Measurements from ENCODE around the gene TMEM144.

Gene TMEM144

DNA sequence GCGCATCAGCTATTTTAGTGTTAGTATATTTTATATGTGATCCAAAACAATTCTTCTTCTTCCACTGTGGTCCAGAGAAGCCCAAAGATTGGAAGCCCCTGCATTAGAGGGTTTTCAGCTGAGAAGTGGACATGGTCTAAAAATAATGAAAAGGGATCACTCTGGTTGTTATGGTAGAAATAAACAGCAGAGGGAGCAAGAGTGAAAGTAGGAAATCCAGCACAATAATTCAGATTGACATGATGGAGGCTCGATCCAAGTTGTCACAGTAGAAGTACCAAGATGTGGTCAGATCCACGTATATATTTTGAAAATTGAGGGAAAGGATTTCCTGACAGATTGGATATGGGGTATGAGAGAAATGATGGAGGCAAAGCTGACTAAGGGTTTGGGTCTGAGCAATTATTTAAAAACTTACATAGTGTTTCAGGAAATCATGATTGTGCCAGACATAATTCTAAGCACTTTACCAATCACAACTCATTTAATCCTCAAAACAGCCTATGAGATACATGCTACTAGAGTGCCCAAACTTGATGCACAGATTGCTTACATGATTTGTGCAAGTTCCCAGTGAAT lies 17.0 kb upstream of the TMEM144 start:
- DNase-seq (ENCODE audit: insufficient read length) = no peak
- FAIRE-seq = no peak
- TF ChIP-seq POLR2AphosphoS5 (IDR thresholded peaks at IDR 0.05; ENCODE audit: low read depth, low read length) (no peak), TAF1 (IDR thresholded peaks at IDR 0.05; ENCODE audit: borderline replicate concordance, low read depth, low read length) (no peak), POLR2A (IDR thresholded peaks at IDR 0.05; ENCODE audit: low read depth, low read length) (no peak)

GRCh38 chr4:158195297-158195696 lies 15.0 kb upstream of the TMEM144 start:
- TF ChIP-seq POLR2AphosphoS5 (IDR thresholded peaks at IDR 0.05; ENCODE audit: low read depth, low read length) = no peak
- DNase-seq (ENCODE audit: insufficient read length) (no peak), FAIRE-seq (no peak)

DNA sequence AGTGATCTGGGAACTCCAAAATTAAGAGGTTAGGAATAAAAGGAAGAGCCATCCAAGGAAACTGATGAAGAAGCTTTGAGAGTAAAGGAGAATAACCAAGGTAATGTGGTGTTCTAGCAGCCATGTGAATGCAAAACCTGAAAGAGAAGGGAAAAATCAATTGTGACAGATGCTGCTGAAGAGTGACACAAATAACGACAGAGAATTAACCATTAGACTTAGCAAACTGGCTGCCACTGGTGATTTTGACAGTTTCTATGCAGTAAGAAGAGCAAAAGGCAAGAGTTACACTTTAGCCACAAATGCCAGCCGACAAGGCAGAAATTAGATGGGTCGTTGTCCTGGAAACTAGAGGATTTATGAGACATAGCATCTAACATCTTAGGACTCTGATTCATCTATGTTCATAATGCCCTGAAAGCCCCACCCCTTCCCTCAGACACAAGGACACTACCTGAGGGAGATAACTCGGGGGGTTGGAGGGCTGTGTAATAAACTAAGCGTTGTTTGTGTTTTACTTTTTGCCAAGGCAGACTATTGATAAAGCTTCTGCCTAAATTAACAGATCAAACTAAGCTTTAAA lies 13.0 kb upstream of the TMEM144 start:
- FAIRE-seq = no peak
- TF ChIP-seq POLR2AphosphoS5 (IDR thresholded peaks at IDR 0.05; ENCODE audit: low read depth, low read length) = no peak
- no peak for TF ChIP-seq TAF1 (IDR thresholded peaks at IDR 0.05; ENCODE audit: borderline replicate concordance, low read depth, low read length)
- TF ChIP-seq POLR2A (IDR thresholded peaks at IDR 0.05; ENCODE audit: low read depth, low read length) = no peak
- DNase-seq (ENCODE audit: insufficient read length) = no peak

- FAIRE-seq (no peak), DNase-seq (ENCODE audit: insufficient read length) (no peak)
- TF ChIP-seq TAF1 (IDR thresholded peaks at IDR 0.05; ENCODE audit: borderline replicate concordance, low read depth, low read length) (no peak), POLR2A (IDR thresholded peaks at IDR 0.05; ENCODE audit: low read depth, low read length) (no peak), POLR2AphosphoS5 (IDR thresholded peaks at IDR 0.05; ENCODE audit: low read depth, low read length) (no peak)
Observed at GRCh38 chr4:158200214-158200613, 10.1 kb upstream of the TMEM144 start.

DNA sequence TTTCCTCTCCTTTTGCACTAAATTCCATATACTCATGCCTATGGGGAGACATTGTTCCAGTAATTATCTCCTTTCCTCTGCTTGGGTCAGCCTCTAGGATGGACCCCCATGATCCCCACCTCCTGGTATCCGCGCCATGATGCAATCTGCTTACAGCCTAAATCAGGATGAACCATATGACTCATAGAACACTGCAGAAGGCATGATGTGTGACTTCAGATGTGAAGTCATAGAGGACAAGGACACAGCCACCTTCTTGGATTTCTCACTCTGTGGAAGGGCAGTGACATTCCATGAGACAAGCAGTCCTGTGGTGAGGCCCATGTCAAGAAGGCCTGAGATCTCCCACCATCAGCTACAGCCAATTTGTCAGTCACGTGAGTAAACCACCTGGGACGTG lies 9.0 kb upstream of the TMEM144 start:
- DNase-seq (ENCODE audit: insufficient read length) = no peak
- FAIRE-seq = no peak
- TF ChIP-seq POLR2AphosphoS5 (IDR thresholded peaks at IDR 0.05; ENCODE audit: low read depth, low read length) = no peak
- no peak for TF ChIP-seq TAF1 (IDR thresholded peaks at IDR 0.05; ENCODE audit: borderline replicate concordance, low read depth, low read length)
- no peak for TF ChIP-seq POLR2A (IDR thresholded peaks at IDR 0.05; ENCODE audit: low read depth, low read length)

DNA sequence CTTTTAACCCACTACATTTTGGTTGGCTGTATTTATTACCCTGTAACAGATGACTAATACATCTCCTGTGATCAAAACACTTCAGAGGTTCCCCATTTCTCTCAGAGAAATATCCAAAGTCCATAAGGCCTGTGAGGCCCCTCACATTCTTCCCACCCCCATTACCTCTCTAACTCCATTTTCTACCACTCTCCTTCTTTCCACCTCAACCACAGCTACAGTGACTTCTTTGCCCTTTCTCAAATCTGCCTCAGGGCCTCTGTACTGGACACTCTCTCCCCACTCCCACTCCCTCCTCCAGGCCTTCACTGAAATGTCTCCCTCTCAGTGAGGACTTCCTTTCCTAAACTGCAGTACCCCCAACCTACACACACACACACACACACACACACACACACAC lies 8.4 kb upstream of the TMEM144 start:
- no peak for TF ChIP-seq TAF1 (IDR thresholded peaks at IDR 0.05; ENCODE audit: borderline replicate concordance, low read depth, low read length)
- TF ChIP-seq POLR2AphosphoS5 (IDR thresholded peaks at IDR 0.05; ENCODE audit: low read depth, low read length) = no peak
- no peak for TF ChIP-seq POLR2A (IDR thresholded peaks at IDR 0.05; ENCODE audit: low read depth, low read length)
- FAIRE-seq (no peak), DNase-seq (ENCODE audit: insufficient read length) (no peak)

- TF ChIP-seq TAF1 (IDR thresholded peaks at IDR 0.05; ENCODE audit: borderline replicate concordance, low read depth, low read length) (no peak), POLR2AphosphoS5 (IDR thresholded peaks at IDR 0.05; ENCODE audit: low read depth, low read length) (no peak)
- DNase-seq (ENCODE audit: insufficient read length) (no peak), FAIRE-seq (no peak)
Observed at GRCh38 chr4:158202481-158202880, 7.8 kb upstream of the TMEM144 start.

GRCh38 chr4:158203436-158203835 lies 6.8 kb upstream of the TMEM144 start:
- DNase-seq (ENCODE audit: insufficient read length) = no peak
- TF ChIP-seq POLR2A (IDR thresholded peaks at IDR 0.05; ENCODE audit: low read depth, low read length) = no peak
- TF ChIP-seq TAF1 (IDR thresholded peaks at IDR 0.05; ENCODE audit: borderline replicate concordance, low read depth, low read length) = no peak
- TF ChIP-seq POLR2AphosphoS5 (IDR thresholded peaks at IDR 0.05; ENCODE audit: low read depth, low read length) = no peak
- FAIRE-seq = no peak

DNA sequence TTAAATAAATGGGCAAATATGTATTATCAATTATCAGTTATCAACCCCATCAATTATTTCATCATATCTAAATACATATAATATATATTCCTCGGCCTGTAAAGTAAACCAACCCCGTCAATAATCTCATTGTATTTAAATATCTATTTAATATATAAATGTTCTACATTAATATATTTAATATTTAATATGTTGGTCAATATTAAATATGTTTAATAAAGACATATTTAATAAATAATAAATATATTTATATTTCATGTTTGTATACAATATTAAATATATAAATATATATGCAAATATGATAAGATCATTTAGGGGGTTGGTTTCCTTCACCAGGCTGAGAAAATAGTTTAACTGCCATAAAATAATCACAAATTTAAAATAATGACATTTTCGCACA lies 6.4 kb upstream of the TMEM144 start:
- no peak for TF ChIP-seq TAF1 (IDR thresholded peaks at IDR 0.05; ENCODE audit: borderline replicate concordance, low read depth, low read length)
- FAIRE-seq (no peak), DNase-seq (ENCODE audit: insufficient read length) (no peak)

- DNase-seq (ENCODE audit: insufficient read length) (no peak), FAIRE-seq (no peak)
- no peak for TF ChIP-seq POLR2A (IDR thresholded peaks at IDR 0.05; ENCODE audit: low read depth, low read length)
- TF ChIP-seq TAF1 (IDR thresholded peaks at IDR 0.05; ENCODE audit: borderline replicate concordance, low read depth, low read length) = no peak
- TF ChIP-seq POLR2AphosphoS5 (IDR thresholded peaks at IDR 0.05; ENCODE audit: low read depth, low read length) = no peak
Observed at GRCh38 chr4:158208963-158209640, 1.2 kb upstream of the TMEM144 start.

- DNase-seq (ENCODE audit: insufficient read length) (no peak), FAIRE-seq (no peak)
- TF ChIP-seq POLR2A (IDR thresholded peaks at IDR 0.05; ENCODE audit: low read depth, low read length) (no peak), POLR2AphosphoS5 (IDR thresholded peaks at IDR 0.05; ENCODE audit: low read depth, low read length) (no peak), TAF1 (IDR thresholded peaks at IDR 0.05; ENCODE audit: borderline replicate concordance, low read depth, low read length) (no peak)
Observed at GRCh38 chr4:158211222-158211621, 936 bp downstream of the TMEM144 start.

DNA sequence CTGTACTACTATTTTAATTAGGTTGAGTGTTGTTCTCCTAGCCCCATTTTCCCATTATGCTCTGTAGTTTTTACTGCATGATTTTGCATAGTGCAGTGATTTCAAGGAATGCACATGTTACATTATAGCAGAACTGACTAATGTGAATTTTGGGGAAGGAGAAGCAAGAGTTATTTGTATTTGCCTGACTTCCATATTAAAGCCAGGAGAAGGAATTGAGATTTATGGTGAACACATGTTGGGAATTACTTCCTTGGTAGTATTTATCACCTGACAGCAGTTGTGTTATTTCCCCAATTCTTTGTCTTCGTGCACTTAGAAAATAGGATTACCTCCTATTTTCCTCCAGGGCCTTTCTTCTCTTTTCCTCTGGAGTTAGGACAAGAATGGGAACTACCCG lies 3.2 kb downstream of the TMEM144 start:
- no peak for FAIRE-seq
- TF ChIP-seq POLR2A (IDR thresholded peaks at IDR 0.05; ENCODE audit: low read depth, low read length) (no peak), POLR2AphosphoS5 (IDR thresholded peaks at IDR 0.05; ENCODE audit: low read depth, low read length) (no peak), TAF1 (IDR thresholded peaks at IDR 0.05; ENCODE audit: borderline replicate concordance, low read depth, low read length) (no peak)
- DNase-seq (ENCODE audit: insufficient read length) = no peak
